ENCODE data around the gene EMC7.

Gene EMC7

GRCh38 chr15:34038023-34038870, 63.4 kb downstream of the EMC7 start:
- peak; percentile 37 for DNase-seq

Measured in SHP77 treated with DMSO at 0.1 percent for 48 hours (cell line).